ENCODE data around the gene BACH2.
"Not testable (repeated sequence)": the region's sequence is repeated elsewhere in the genome, so short reads cannot be mapped to it uniquely, and the experiment has no call there.

BACH2 gene

DNA sequence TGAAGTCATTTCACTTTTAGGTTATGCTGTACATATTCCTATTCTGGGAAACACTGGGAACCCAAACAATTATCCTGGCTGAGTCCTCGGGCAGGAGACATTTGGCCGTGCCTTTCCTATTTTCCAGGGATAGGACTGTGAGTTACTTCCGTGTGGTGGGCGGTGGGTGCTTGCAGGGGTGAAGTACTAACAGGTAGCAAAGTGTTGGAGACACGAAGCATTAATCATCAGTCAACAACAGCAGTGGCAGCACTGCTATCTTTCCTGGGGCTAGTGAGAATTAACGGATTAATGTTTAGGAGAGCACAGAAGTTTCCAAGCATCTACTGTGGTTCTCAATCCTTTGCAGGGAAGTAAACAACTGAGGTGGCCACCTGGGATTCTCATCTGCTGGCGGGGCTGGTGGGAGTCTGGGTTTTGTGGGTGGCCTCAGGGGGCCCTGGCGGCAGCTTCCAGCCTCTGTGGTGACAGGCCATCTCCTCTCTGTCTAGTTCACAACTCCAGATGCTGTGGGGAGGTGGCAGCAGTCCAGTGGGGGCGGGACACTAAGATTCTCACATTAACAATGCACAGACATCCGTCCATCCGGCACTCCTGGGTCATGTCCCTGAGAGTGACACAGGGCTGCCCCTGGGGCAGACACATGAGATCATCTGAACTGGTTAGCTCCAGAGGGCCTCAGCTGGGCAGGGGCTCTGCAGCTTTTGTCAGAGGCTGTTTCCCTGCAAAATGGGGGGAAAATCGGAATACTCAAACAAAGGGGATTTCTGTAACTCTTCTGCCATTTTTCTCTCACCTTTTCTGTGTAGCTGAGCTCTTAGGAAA lies 311.5 kb downstream of the BACH2 start:
- DNase-seq = no peak

DNA sequence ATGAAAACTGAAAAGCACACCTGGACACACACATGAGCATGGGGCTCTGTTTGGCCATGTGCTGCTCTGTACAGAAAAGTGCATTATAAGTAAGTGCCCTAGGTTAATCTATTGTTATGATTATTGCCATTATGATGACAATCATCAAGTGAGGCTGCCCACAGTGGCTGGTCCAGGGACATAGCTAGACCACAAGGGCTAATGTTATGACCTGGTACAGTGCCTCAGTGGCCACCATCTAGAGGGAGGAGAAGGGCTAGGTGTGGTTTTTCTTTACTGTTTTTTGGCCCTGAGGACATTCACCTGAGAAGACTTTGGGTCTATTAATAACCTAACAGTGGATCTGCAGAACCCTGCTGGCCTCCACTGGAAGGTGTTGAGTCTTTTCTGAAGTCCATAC lies 316.3 kb downstream of the BACH2 start:
- no peak for DNase-seq

DNA sequence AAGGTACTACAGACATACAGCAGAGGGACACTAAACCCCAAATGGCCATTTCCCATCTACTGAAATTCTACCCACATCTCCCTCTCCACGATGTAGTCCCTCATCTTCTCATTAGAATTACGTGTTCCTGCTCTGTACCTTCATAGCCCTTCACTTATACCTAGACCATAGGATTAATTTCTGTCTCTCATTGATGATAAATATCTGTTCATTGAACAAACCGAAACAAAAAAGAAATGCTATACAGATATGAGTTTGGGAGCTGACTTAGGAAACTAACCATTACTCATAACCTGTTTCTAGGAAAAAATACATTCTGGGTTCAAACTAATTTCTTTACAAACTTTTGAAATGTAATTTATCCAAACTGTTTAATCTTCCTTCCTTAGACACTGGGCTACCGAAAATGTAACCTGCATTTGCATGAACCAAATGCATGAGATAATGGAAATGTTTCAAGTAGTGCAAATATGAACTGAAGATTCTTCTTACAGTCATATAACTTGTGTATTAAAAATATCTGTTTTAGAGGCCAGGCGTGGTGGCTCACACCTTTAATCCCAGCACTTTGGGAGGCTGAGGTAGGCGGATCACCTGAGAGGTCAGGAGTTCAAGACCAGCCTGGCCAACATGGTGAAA lies 317.0 kb downstream of the BACH2 start:
- DNase-seq = no peak

DNA sequence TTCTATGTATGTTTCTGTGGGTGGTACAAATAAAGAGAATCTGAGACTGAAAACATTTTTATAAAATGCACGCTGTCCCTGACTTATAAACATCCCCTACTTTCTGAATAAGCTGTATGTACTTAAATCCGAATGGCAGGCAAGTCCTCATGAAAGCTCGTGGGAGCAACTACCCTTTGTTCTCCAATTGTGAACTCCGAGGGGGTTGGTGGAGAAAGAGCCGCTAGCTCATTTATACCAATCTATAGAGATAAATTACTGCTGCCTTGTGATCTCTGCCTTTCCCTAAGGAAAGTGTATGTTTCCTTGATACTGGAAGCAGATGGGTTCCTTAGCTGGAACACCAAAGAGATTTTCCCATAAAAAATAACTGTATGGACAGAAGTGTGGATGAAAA lies 317.9 kb downstream of the BACH2 start:
- no peak for DNase-seq

DNA sequence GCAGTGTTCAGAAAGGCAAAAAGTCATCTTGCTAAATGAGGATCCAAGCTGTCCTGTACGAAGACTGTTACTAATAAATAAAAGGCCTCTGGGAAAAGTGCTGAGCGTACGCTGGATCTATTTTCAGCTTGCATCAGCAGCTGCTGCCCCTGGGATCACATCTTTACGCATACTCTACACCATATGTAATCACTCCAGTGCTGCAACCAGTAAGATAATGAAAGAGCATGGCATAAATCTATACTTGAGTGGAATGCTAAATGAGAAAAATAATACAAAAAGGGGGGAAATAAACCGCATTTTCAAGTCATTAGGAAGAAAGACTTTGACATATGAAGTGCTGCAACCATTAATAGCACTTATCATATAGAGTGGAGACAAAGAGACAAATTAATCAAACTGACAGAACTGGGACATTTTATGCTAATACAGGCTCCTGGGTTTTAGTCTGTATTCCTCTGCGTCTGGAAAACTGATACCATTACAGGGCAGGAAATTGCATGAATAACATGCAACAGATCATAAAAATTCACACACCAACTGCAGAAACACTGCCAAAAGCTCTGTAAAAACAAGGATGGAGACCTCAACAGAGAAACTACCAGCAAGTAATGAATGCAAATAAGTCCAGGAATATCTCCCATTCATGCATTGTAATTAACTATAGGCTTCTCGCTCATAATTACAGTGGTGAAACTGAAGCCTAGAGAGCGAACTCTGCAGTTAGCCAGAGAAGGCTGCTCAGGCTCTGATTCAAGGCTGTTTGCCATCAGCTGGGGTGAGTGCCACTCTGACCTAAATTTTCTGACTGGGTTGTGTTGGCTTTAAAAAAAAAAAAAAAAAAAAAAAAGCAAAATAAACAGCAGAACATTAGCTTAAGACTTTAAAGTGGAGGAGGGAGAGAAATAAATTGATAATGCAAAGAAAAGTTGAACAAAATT lies 318.6 kb downstream of the BACH2 start:
- no peak for DNase-seq

DNA sequence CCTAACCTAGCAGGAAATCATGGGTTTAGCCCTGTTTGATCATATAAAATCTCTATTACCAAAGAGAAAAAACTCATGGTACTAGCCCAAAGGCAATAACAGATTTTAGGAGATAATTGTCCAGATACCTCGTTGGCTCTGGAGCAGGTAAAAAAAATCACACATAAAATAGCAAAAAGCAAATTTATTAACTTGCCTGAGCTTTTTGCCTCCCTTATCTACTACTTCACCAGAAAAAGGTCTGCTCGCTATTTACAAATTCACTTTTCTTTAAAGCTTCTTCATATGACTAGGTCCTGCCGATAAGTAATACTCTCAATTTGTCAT lies 320.0 kb downstream of the BACH2 start:
- no peak for DNase-seq

DNA sequence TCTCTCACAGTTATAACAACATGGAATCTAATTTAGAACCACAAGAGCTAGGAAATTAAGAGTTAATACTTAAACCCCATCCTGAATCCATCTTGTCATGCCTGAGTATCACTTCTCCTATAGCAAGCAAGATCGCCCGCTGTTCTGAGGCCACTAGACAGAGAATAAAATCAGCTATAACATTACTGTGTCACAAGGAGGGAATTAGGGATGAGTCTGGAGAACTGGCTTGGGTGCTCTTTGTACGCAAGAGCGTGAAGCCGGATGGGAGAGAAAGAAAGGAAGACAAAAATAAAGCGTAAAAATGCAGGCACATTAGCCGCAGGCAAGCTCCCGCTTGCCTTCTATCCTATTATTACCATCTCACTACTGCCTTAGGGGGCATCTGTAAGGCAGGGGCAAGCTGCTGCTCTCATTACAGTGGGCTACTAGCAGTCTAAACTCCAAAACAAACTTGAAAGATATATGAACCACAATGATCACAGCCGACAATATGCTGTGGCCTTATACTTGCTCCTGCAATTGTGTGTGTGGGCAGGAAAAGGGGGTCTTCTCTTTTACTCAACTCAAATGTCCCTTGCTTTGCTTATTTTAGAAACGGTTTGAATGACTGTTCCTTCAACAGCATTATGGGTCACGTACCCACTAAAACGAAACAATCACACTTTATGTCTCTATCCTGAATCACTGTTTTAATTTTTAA lies 320.5 kb downstream of the BACH2 start:
- DNase-seq = no peak

DNA sequence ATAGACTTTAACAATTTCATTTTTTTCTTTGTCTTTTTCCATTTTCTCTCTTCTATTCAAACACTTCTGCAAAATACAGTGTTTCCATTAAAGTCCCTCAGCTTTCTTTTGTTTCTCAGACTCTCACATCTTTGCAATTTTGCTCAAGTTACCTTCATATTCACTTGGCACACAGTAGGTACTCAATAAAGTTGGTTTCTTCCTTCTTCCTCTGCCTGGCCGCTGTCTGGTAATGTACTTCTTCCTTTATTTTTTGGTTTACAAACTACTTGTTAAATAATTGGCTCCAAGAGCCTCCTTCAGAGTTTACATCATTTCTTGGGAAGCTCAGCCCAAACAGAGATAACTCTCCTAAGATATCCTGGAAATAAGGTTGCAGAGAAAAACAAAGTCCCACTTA lies 321.3 kb downstream of the BACH2 start:
- no peak for DNase-seq

DNA sequence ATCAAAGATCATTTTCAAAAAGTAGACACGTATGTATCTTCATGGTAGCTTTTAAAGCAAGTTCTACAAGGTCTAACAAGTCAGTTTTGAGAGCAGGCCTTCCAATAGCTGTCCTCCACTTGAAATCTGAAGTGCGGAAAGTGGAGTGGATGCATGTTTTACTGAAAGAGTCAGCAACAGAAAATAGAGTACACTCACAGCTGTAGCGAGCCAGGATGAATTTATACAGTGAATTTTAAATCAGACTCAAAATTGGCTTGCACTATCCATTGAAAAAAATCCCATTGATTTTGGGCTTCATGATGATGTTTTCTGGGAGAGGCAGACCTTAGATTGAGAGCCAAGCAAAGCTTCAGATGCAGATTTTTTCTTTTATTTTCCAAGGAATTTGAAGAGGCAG lies 321.8 kb downstream of the BACH2 start:
- DNase-seq = no peak

DNA sequence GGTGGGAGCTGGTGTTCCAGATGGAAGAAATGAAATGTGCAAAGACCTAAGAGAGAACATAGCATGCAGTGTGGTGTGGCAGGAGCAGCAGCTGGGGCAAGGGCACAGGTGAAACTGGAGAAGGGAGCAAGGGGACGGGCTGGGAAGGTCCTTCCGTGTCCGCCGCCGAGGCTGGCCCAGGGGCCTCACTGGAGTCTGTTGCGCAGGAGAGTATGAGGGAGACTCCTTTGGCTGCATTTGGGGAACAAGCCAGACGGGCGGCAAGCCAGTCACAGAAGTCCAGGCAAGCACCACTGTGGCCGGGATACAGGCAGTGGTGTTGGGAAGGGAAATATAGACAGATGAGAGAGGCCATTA lies 324.6 kb downstream of the BACH2 start:
- DNase-seq = no peak

DNA sequence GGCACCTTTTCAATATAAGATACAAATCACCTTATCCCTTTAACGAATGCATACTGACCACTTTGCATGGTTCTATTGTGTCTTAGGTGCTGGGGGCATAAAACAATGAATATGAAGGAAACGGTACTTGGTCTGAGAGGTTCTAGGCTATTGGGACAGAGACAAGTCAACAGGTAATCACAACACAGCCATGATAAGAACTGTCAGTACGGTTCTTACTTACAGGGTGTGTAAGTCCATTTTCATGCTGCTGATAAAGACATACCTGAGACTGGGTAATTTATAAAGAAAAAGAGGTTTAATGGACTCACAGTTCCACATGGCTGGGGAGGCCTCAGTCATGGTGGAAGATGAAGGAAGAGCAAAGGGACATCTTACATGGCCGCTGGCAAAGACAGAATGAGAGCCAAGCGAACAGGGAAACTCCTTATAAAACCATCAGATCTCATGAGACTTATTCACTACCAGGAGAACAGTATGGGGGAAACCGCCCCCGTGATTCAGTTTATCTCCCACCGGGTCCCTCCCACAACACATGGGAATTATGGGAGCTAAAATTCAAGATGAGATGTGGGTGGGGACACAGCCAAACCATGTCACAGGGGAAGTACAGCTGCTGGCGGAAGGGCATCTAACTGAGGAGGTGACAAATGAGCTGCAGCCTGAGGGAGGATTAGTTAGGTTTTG lies 325.2 kb downstream of the BACH2 start:
- DNase-seq = not testable (repeated sequence)

DNA sequence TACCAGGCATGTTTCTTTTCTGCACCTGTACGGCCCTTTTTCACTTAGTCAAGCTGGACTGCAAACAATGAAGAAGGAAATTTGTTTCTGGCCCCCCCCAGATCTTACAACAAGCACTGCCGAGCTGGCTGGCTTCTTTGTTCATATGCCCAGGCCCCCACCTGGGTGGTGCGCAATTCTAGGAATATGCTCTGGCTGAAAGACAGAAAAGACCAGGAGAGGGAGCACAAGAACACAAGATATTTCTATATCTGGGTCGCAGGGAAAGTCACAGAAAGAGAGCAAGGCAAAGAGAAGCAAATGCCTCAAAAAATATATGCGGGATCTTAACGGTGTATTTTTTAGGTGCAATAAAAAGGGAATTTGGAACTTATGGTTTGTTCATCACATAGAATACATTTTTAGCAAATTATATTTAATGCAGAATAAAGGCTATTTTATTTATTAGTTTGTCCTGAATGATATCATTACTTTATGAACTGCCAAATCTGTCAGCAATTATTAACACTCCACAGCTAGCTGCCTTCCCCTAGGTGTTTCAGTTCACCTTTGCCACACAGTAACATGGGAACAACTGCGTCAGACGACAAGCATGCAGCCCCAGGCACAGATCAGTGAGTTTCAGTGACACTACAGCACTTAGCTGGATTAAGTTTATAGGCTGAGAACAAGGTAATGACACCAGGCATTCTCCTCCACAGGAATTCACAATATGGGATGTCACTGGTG lies 325.9 kb downstream of the BACH2 start:
- no peak for DNase-seq

DNA sequence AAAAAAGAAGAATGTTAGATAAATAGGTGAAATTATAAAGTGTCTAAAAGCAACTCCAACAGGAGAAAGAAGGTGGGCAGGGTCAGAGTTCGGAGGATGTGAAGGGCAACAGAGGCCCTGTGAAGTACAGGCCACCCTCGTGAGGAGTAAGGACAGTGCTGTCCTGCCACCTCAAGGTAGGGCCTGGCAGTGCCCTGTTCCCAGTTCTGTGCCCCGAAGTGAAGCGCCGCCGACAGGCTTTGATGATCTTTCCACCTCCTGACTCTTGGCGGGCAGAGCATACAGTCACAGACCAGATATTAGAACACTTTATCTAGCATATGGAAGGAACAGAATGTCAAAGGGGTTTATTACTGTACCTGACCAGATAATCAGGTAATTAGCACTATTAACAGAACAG lies 326.6 kb downstream of the BACH2 start:
- DNase-seq = no peak

DNA sequence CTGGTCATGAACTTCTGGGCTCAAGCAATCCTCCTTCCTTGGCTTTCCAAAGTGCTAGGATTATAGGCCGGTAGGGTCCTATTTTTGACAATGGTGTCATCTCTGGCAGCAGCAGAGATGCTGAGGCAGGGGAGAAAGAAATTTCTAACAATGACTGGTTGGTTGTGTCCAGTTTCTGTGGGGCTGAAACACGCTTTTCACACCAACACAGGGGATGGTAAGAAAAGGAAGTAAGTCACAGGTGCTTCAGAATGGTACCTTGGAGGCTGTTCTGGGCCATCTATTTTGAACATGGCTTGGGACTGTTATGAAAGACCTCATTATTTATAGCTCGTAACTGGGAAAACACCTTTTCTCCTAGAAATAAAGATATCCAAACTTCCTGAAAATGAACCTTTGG lies 329.7 kb downstream of the BACH2 start:
- no peak for DNase-seq

DNA sequence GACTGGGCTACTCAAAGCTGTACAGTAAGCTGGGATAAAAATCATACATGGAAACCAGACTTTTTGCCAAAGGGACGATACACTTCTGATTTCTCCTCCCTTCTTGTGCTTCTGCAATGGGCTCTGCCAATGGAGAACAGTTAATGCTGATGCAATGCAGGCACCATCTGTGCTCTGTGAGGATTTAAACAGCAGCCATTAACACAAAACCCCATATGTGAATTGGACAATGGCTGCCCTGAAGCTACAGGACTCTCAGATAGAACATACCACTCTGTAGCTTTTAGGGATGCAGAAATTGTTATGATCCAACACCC lies 330.5 kb downstream of the BACH2 start:
- no peak for DNase-seq

DNA sequence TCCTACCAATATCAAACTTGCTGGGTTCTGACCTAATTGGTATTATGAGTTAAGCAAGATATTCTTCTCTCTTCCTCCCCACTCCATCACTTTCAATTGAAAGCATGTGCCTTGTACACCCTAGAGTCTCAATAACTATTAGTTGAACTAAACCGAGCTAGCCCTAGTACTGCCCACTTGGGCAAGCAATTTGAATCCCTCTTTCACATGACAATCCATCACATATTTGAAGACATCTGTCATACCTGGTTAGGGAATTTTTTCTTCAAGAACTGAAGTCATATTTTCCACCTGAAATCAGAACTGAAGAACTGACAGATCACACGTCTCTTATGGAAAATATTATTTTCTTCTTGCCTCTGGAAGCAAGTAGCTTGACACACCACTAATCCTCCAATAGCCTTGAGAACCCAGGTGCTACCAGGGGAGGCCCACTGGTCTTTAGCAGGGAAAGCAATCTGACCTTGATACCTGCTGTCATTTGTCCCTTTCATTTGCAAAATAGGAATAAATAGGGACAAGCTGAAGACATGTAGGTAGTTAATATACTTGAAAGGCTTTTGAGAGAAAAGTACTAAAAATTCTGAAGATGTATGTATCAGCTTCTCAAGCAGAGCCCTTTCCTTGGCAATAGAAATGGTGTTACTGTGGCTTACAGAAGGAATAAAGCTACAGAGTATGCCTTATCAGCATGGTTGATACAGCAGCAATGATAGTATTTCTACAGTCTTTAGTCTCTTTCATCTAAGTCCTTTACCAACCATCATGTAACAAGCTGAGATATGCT lies 331.0 kb downstream of the BACH2 start:
- DNase-seq = no peak

DNA sequence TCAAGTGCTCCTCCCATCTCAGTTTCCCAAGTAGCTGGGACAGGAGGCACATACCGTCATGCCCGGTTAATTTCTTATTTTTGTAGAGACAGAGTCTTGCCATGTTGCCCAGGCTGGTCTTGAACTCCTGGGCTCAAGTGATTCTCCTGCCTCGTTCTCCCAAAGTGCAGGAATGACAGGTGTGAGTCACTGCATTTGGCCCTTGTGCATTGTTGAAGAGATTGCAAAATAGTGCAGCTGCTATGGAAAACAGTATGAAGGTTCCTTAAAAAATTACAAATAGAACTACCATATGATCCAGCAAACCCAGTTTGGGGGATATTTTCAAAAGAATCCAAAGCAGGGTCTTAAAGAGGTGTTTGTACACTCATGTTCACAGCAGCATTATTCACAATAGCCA lies 333.3 kb downstream of the BACH2 start:
- DNase-seq = no peak

DNA sequence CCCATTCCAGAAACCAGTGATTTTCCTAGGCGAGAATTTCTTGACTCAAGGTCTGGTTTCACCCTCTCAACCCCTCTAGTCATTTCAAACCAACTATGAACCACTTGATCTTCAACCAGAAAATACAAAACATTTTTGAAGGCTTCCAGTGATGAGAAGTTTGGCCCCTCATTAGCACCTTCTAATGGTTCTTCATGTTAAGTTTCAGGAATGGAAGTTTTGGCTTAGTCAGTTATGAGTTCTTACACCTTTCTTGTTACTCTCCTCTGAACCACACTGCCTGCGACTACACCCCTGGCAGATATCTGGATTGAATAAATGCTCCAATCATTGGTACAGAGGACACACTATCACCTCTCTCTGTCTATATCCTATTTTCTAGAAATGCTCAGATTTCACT lies 335.2 kb downstream of the BACH2 start:
- DNase-seq = no peak

DNA sequence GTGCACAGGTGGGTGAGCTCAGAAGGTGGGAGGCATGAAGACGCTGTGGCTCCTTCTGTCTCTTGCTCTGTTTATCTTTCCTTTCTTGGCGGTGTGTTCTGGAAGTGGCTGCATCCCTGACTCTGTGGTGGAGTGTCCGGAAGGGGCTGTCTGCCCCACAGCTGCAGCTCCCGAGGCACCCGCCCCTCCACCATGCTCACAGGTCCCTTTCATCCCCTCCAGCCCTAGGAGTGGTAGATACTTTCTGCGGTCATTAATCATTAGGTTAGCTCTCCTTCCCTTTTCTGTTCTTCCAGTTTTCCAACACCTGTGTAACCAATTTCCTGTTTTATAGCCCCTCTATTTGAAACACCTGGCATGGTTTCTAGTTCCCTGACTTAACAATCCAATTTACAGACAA lies 336.8 kb downstream of the BACH2 start:
- DNase-seq = no peak

DNA sequence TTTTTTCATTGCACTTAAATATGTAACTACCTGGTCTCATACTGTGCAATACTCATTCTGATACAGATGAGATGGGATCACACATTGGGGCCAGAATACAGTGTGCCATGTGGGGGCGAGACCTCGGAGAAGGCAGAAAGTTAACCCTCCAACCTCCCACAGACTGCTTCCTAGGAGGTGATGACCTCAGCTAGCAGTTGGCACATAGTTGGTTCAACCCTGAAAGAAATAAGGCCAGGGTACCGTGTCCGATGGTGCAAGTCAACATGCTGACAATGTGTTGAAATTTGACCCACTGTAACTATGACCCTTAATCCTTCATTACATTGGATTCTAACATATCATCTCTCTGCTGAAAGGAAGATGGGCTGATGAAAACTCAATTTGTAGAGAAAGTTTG lies 340.5 kb downstream of the BACH2 start:
- DNase-seq = no peak

DNA sequence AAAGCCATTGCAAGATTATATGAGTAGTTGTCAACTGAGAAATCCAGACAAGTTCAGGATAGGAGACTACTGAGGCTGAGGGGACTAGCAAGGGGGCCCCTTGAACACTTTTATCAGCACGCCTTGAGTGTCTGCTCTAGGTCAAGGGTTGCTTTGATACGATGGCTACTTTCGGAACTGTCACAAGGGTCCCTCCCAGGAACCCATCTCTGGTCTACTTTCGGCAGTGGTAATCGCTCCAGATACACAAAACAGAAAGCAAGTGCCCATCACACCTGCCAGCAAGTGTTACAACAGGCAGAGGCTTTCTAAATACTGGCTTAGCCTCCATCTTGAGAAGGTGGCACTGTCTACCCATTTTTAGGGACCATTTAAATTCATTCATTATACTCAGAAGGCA lies 341.3 kb downstream of the BACH2 start:
- DNase-seq = no peak
